ENCODE results near the gene PARP3.
"Not testable (repeated sequence)": the region's sequence is repeated elsewhere in the genome, so short reads cannot be mapped to it uniquely, and the experiment has no call there.

Gene PARP3

GRCh38 chr3:51988286-51989146 lies 46.4 kb downstream of the PARP3 start:
- no peak for DNase-seq

- DNase-seq, result not testable (repeated sequence)
Measured at GRCh38 chr3:51990501-51990971, 48.4 kb downstream of the PARP3 start.

GRCh38 chr3:51992017-51992682 lies 50.0 kb downstream of the PARP3 start:
- no peak for DNase-seq

- DNase-seq, result not testable (repeated sequence)
Measured at GRCh38 chr3:51993657-51994056, 51.5 kb downstream of the PARP3 start.

- no peak for DNase-seq
Measured at GRCh38 chr3:51994530-51994929, 52.4 kb downstream of the PARP3 start.

- DNase-seq, result peak; percentile 93
Measured at GRCh38 chr3:51995346-51996163, 53.4 kb downstream of the PARP3 start, which contains the start of gene RPL29. TSS of gene RPL29 (minus strand) at chr3:51995895. CDS start at chr3:51995461, 434 bp downstream.

GRCh38 chr3:51997172-51997571 lies 55.0 kb downstream of the PARP3 start:
- DNase-seq, result no peak

GRCh38 chr3:51997935-51998596 lies 55.9 kb downstream of the PARP3 start:
- DNase-seq, result no peak

Measured in CD4-positive, alpha-beta T cell treated with Interleukin-4 for 4 hours (primary cell).